SHP77 (cell line): ENCODE data around the gene NTNG1.
A peak's percentile ranks its signal among the peaks of the same experiment; 100 is the strongest.

Source experiments
- DNase-seq, 2 experiments: peaks; one replicate each; lab custom pipeline; 2025; lab: John Stamatoyannopoulos, UW

The NTNG1 gene

DNA sequence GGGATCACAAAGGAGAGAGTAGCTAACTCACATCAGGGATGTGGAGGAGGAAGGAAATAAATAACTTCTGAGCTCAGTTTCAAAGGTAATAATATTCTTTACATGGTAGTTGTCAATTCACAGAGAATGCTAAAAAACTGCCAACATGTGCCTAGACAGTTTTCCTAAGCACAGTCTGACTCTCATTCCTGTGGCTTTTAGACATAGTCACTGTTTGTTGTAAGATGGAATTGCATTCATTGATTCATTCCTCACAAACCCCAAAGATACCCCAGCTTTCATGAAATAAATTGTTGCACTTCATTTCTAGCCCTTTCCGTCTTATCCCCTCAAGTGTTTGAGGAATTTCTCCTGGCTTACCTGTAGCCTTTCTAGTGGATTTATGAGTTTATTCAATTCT lies 263.9 kb downstream of the NTNG1 start:
- DNase-seq = no peak

DNA sequence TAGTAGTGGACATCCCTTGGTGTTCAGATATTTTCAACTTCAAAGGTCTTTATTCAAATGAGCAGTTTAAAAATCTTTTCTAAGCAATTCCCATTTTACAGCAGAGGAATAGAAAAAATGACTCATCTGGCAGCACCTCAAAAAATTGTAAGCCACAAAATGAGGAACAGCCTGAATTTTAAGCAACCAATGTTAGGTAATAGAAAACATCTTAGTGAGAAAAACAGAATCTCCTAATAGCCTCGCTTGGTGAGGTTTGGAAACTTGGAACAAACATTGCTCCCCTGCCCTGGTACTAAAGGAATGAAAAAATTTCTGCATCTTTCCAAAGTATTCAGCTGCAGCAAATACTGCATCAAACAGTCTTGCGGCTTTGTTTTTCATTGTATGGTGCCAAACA lies 264.4 kb downstream of the NTNG1 start:
- DNase-seq = no peak

DNA sequence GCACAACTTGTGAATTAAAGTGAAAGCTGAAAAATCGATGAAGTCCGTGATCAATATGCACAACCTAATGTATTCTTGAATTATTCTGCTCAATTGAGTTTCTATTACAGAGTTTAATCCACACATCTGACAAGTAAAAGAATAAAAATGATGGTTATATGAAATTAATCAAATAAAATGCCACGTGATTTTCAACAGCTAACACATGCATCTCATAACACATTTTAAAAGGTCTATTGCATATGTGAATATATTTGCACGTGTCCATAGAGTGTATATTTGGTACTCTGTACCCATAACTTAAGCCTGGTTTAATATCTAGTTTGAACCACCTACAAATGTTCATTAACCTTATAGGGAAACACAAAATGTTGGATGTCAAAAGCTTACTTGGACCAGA lies 266.2 kb downstream of the NTNG1 start:
- no peak for DNase-seq

DNA sequence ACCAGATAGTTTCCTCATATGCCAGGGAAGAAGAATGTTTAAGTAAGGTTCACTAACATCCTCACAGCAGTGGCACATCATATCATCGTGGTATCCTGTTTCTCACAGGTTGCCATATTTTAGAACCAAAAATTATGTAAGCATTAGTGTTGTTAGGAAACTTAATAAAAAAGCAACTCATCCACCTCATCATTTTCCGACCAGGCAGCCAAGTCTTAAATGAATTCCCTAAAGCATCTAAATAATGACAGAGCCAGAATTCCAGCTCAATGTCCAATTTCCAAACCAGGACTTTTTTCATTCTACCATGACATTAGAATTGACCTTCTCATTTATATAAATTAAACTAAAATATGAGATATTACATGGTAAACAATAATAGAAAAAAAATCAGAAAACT lies 272.7 kb downstream of the NTNG1 start:
- no peak for DNase-seq

DNA sequence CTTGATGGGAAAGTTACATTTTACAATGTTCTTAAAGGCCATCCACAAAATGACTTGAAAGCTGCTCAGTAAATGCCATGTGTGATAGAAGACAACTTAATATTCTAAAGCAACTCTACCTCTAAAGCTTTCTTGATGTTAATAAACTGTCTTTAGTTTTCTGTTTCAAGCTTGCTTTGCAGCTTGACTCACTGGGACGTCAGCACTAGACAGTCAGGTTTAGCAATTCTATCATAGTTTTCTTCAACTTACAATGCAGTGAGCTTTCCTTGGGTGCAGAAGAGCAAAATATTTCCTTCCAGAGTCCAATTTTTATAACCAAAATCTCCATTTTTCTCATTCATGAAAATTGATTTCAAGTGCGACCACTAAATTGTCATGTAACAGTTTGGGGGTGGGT lies 273.1 kb downstream of the NTNG1 start:
- DNase-seq = no peak

DNA sequence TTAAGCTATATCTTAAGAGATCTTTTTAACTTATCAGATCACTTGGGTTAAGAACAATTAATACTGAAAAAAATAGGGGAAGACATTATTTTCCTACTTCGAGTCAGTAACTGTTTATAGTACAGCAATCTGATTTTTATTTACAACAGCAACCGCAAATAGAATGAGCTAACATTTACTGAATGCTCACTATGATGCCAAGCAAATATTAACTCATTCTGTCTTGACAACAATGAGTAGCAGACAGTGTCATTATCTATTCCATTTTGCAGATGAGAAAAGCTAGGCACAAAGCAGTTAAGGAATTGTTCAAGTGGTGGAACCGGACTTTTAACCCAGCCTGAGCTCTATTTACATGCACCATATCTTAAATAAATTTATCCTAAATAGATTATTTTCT lies 273.7 kb downstream of the NTNG1 start:
- DNase-seq = no peak

DNA sequence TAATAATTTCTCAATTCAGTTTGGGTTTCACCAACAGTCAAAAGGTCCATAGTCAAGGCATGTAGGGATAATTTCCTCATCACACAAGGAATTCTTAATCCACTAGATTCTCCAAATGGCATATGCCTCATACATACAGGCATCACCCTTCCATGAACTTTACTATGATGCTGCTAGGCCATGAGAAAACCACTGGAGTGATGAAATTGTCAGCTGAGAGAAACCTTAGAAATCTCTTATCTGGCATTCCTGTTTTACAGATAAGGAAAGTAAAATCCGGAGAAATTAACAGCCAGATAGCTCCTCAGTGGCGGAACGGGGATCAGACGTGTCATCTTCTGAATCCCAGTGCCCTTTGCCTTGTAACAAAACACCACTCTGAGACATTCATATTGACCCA lies 274.4 kb downstream of the NTNG1 start:
- no peak for DNase-seq

DNA sequence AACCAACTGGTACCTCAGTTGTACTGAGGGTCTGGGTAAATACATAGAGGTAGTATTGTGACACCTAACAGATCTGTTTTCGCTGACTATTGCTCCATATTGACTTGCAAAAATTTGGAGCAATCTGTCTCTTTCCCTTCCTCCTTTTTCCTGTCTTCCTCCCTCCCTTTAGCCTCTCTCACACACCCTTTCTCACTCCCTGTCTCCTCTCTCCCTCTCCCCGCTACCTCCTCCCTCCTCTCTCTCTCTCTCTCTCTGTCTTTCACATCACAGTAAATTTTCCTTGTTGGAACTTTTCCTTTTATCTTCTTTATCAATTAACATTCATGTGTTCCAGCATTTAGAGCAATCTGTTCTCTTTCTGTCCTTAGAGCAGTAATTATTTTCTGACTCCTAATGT lies 278.2 kb downstream of the NTNG1 start:
- no peak for DNase-seq

DNA sequence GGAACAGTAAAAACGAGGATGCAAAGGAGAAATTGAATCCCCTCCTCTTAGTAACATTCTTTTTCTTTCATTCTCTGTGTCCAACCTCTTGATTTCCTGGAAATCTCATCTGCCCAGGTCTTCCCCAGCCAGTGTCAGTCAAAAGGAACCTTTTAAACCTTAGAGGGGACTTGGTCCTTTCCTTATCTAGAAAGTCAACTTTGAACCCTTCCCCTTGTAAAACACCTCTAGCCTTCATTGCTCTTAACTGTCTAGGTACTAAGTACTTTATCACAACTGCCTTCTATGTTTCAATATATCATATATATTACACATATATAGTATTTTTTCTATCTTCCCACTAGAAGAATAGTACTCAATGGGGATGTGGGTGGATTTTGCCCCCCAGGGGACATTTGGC lies 282.1 kb downstream of the NTNG1 start:
- DNase-seq = no peak

DNA sequence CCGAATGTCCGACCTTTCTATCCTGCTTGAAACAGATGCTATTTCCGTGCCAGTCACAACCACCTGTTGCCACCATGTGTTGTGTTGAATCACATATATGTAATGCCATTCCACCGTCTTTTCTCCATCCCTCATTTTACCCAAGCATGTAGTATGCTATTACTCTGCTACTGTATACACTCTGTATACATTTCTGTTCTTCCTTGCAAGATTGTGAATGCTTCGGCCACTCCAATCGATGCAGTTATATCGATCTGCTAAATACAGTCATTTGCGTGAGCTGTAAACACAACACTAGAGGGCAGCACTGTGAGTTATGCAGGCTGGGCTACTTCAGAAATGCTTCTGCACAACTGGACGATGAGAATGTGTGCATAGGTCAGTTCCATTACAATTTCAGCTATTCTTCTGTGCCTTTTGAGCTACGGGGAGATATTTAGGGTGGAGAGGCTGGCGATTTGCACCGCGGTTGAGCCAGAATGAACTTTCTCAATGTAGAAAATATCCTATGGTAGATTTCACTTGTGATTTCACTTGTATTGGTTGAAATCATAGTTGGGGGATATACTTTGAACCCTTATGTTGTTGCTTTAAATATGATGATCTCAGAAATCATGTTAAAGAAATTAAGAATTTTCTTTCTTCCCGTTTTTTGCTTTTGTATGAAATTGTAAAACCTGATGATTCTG lies 289.8 kb downstream of the NTNG1 start:
- peak in 1 of 2 experiments; percentile 16 for DNase-seq

DNA sequence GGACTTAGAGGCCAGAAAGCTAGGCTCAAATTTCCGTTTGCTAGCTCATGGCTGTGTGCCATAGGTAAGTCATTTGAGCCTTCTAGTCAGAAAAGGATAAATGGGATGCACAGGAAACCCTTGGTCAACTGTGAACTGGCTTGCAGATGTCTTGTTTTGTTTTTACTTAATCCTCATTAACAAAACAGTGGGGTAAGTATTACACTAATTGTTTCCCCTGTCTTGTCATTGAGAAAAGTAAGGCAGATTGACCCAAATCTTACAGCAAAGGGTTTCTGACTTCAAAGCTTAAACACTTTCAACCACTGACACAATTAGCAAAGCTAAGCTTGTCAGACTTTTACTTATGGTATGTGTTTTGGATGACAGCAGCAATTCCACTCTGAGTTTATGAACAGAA lies 291.3 kb downstream of the NTNG1 start:
- DNase-seq = no peak

DNA sequence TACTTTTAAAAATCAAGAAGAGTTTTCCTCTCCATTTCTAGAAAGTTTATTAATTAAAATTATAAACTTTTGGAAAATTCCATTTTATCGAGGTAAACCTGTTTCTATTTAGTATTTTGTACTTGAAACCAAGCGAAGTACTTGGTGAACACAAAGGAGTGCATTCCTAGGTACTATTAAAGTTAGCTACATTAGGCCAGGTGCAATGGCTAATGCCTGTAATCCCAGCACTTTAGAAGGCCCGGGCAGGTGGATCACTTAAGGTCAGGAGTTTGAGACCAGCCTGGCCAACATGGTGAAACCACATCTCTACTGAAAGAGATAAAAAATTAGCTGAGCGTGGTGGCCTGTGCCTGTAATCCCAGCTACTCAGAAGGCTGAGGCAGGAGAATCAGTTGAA lies 292.2 kb downstream of the NTNG1 start:
- DNase-seq = no peak

DNA sequence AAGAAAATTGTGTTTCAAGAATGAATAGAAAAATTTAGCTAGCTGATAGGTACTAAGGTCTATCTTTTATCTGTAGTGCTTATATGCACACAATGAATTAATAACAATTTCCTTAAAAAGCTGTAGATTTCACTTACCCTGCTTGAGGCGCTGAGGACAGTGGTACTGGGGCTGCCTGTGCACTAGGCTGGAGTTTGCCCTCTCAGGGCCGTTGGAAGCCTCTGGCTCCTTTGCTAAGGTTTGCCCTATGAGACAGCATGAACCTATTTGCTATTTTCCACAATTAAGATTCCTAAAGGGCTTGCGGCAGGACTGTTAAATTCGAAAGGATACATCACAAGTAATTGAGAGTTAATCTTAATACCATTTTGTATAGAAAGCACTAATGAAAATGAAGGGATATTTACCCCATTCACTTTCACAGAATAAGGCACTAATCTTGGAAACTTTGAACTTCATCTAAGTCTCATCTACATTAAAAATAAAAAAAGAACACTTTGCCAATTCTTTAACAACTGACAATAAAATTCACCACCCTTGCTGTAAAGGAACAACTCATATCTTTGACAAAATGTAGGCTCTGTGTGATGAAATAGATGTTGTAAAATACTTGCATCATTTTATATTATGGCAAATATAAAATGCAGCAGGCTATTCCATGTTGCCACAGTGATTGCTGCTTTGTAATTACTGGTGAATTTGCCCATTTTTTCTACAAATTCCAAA lies 293.0 kb downstream of the NTNG1 start:
- no peak for DNase-seq

DNA sequence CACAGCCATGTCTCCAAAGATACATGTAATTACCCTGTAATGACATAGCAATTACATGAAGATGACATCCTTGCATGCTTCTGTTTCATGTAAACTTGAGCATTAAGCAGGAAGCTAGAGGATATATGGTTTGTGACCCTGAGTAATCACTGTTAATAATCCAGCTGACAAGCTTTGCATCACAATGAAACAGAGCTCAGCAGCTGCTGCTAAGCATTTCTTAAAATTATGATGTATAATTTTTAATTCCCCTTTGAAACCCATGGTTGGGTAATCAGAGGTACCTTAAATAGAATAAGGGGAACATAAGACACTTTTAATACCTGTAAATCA lies 293.5 kb downstream of the NTNG1 start:
- DNase-seq = no peak

DNA sequence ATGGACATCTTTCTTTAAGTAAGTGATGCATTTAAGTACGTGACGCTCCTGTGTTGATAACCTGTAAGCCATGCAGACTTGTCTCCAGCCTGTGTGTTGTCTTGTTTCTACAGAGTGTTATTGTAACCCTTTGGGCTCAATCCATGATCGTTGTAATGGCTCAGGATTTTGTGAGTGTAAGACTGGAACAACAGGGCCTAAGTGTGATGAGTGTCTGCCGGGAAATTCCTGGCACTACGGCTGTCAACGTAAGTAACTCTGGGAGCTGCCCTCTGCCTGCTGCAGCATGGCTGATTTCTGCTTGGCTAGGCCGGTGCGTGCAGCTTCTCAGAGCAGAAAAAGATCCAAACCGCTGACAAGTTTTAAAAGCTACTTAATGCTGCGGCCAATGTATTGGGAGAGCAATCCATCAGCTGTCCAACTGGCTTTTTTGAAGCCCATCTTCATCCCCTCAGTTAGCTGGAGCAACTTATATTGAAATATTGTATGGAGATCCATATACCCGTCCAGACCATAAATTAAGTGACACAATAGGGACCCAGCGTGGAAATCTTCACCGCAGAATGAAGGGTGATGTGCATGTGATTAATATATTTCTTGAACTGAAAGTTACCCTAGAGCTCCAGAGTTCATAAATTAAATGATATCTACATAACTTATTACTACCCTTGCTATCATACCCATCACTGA lies 295.9 kb downstream of the NTNG1 start:
- DNase-seq = no peak

DNA sequence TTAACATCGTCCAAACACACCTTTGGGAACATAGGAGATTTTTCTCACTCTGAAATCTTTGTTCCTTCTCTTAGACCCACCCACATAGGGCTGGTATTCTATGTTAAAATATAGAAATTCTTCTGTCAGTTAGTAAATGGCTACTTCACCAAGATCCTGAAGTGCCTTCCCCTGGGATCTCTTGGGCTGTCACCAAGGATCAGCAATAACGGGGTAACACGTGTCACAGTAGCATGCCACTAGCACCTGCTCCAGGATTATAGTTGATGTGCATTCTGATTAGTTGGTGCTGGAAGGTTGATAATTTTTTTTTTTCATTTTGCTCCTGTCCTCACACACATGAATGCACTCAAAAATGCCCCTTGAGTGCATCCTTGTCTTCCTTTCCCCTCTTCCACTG lies 298.7 kb downstream of the NTNG1 start:
- DNase-seq = no peak

DNA sequence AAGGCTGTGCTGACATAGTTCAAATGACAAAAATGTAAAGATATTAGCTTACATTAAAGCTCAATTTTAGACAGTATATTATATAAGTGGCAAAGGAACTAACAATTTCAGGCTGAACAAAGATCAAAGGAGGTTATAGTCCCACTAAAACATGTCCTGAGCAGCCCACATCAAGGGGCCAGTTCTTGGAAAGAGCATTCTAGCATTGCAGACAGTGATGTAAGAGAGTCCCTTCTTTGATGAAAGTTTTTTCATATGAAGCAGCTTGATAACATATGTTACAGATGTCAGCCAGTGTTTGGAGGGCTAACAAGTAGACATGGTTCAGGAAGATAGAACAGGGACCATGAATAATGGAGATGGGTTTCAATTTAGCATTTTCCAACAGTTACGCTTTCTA lies 301.7 kb downstream of the NTNG1 start:
- no peak for DNase-seq

DNA sequence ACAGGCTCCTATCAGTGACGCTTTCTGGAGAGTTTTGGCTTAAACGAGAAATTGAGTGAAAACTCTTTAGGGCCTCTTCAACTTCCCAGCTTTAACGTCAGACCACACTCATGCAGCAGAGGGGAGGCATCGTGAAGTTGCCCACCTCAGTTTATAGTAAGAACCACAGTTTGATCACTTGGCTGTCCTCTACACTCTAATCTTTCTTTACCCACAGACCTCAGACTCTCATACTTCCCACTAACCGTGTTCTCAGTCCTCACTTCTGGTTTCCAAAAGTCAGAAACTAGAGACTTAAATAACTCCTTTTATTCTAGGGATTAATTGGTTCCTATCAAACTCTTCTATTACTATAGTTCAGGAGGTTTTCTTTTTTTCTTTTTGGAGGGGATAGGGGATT lies 302.2 kb downstream of the NTNG1 start:
- no peak for DNase-seq

DNA sequence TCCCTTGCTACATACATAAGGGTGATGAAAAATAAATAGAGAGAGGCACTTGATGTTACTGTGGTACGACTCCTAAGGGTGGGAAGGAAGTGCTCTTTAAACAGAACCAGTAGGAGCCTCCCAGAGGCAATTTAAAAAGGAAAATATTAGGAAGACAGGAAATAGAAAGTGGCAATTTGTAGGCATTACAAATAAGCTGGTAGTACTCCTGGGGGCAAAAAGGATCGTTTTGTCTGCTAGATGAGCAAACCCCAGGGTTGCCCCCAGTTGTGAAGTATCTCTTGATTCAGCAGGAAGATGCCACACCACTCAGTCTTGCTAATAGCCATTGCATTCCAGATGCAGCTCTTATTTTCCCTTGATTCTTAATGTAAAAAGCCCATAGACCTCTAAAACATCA lies 303.0 kb downstream of the NTNG1 start:
- no peak for DNase-seq

DNA sequence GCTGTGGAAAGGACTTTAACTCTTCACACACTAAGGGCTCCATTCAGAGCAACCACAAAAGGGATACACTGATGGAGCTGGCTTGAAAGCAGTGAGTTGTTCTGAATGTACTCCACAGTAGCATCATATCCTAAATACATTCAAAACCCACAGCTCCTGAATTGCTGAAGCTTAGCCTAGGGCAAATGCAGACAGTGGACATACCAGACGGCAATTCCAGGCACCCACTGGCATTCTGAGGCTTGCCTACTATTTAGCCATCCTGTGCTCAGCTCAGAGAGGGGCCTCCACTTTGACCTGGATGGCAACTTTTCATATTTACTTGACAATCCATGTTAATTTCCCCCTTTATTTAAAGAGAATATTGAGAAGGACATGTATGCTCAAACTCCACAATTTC lies 303.5 kb downstream of the NTNG1 start:
- no peak for DNase-seq

DNA sequence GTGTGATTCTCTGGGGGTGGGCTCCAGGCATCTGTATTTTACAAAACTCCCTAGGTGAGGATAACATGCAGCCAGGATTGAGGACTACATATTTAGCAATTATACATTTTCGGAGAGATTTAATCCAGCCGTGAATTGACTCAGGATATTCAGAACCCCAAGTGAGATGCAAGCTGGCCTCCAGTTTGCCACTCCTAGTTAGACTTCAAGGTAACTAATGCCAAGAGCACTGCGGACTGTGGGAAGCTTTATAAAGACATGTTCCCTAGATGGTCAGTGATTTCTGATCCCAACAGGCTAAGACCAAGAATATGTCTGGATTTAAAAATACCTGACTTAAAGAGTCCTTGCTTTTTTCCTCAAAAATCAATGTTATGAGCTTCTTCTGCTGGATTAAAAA lies 308.5 kb downstream of the NTNG1 start:
- no peak for DNase-seq

DNA sequence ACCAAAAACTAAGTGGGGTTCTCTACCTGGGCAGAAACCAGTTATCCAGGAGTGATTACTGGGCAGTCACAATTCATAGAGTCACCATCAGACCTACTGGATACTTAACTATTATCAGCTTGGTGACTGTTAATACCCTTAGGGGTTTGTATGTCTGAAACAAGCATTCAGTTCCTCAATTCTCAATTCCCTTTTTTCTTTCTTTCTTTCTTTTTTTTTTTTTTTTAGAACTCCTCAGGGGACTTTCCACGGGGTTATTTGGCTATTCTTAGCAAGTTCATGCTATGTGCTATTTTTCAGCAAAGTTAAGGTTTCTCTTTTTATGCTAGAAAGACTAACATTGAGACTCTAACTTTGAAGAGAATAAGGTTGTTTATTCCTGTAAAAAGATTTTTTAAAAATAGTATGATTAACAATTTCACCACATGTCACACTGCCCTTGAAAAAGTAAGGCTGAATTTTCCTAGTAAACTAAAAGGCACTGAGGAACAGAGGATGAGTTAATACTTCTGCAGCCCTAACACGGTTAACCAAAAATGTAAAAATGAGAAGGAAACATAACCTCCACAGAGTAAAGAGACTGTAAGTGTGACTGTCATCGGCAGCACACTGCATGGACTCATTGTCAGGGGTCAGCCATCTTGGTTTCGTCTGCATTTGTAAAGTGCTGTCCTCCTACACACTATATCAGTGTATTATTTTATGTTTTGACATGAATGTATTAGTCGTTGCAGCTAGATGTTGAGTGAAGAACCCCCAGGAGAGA lies 310.2 kb downstream of the NTNG1 start:
- no peak for DNase-seq

DNA sequence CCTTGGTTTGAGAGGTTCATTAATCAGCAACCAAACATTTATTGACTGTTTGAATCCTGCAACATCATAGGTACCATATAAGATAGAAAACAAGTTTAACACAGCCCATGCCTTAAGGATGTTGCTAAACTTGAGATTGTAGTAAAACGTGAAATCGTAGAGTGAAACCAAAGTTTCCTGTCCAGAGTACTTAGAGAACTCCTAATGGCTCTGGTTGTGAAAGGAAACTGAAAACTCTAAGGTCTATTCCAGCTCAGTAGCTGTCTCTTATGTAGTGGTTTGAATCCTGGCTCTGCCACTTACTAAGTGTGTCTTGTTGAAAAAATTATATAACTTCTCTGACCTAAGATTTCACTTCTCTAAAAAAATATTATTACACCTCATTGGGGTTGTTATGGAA lies 310.9 kb downstream of the NTNG1 start:
- DNase-seq = no peak
